Kidney glomerular epithelial cell (primary cell): ENCODE measurements around the gene PIP4K2B.
A peak's percentile ranks its signal among the peaks of the same experiment; 100 is the strongest.
"Not testable (repeated sequence)": the region's sequence is repeated elsewhere in the genome, so short reads cannot be mapped to it uniquely, and the experiment has no call there.

Experiments
- DNase-seq: peaks from one replicate; lab custom pipeline; 2025; lab: John Stamatoyannopoulos, UW

The PIP4K2B gene

DNA sequence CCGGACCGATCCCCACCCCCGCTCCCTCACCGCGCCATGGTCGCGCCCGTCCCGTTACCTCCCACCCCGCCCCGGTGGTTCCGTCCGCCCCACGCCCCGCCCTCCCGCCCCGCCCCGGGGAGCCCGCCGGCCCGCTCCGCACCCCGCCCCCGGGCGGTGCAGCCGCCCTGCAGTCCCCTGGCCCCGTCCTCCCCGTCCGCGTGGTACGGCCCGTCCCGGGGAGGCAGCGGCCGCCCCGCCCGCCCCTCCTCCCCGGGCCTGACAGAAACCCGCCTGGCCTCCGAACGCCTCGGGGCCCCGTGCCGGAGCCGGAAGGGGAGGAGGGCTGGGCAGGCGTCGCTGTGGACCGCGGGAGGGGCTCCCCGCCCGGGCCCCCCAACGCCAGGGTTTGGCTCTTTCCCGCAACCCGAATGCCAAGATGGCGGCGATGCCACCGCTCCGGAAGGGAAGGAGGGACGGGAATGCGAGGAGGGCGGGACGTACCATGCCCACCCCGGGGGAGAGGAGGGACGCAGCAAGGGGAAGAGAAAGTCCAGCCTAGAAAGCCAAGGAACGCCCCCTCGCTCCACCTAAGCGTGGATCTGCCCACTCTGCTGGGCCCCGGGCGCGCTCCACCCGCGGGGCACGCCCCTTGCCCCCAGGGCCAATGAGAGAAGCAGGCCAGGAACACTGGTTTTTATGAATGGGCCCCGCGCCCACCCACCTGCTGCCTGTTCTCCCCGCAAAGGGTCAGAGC is at the start of gene PIP4K2B:
PIP4K2B (minus strand) TSS at position 56 of the 736 bp plus-strand sequence. CDS start 132 bp downstream, outside the sequence.
- DNase-seq, result peak; percentile 93

DNA sequence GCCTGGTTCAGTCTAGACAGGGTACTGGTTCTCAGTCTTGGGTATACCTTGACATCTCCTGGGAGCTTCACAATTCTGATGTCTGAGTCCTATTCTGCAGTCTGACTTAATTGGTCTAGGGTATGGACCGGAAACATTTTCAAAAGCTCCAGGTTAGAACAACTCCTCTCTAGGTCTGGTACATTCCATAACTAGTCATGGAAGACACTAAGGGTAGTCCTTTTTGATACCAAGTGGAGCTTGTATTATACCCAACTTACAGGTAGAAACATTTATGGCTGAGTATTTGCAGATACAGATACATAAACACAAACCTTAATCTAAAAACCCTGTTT is 49.2 kb upstream of the PIP4K2B start:
- DNase-seq, result no peak

DNA sequence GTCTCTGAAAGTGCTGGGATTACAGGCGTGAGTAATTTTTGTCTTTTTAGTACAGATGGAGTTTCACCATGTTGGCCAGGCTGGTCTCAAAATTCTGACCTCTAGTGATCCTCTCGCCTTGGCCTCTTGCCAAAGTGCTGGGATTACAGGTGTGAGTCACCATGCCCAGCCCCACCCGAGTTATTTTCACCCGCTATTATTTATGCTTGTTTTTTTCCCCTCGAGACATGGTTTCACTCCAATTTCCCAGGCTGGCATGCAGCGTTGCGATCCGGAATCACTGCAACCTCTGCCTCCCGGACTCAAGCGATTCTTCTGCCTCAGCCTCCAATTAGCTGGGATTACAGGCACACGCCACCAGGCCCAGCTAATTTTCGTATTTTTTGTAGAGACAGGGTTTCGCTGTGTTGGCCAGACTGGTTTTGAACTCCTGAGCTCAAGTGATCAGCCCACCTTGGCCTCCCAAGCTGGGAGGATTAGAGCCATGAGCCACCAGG is 45.0 kb upstream of the PIP4K2B start:
- no peak for DNase-seq

DNA sequence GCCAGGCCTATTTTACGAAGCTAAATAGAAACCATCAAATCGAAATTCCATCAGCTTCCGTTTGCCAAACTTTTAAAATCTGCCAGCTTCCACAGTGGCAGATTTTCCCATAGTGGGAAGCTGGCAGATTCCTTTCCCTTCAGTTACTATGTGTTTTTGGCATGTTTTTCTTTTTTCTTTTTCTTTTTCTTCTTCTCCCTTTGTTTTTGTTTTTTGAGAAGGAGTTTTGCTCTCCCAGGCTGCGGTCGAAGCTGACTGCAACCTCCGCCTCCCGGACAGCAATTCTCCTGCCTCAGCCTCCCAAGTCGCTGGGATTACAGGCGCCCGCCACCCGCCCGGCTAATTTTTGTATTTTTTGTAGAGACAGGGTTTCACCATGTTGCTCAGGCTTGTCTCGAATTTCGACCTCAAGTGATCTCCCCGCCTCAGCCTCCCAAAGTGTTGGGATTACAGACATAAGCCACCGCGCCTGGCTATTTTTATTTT is 26.4 kb upstream of the PIP4K2B start:
- no peak for DNase-seq

DNA sequence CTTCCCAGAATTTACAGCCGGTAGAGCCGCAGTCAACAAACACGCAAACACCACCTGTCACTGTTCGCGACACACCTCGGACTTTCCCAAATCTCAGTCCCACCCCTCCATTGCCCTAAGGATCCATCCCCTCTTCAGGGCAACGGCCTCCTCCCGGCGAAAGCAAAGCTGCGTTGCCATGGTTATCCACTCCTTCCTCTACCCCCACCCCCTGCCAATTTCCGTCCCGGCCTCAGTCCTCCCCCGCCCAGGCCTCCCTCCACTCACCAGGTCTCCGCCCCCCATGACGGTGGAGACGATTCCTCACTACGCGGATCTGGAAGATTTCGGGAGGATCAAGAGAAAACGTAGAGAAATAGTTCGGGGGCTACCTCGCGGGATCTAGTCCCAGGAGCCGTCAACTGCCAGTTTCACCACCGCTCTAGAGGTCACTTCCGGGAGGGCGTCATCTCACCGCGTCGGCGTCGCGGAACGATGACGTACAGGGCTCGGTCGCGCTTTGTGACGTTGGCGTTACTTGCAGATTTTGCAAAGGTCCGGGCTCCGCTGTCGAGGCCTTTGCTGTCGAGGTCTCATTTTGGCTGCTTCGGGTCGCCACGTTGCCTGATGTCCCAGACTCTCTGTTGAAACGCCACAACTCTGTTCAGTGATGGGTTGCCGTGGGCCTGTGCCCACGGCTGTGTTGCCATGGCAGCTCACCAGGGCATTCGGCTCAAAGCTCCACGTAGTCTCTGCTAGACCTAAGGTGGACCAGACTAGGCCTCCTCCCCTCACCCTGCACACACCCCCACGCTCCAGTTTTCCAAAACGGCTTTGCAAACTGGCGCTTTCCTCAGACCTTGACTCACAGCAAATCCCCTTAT is 25.8 kb upstream of the PIP4K2B start, which contains the start of gene CWC25:
CWC25 (minus strand) TSS at position 423 of the 863 bp plus-strand sequence; CDS start at position 285, 138 bp downstream.
- peak; percentile 88 for DNase-seq

DNA sequence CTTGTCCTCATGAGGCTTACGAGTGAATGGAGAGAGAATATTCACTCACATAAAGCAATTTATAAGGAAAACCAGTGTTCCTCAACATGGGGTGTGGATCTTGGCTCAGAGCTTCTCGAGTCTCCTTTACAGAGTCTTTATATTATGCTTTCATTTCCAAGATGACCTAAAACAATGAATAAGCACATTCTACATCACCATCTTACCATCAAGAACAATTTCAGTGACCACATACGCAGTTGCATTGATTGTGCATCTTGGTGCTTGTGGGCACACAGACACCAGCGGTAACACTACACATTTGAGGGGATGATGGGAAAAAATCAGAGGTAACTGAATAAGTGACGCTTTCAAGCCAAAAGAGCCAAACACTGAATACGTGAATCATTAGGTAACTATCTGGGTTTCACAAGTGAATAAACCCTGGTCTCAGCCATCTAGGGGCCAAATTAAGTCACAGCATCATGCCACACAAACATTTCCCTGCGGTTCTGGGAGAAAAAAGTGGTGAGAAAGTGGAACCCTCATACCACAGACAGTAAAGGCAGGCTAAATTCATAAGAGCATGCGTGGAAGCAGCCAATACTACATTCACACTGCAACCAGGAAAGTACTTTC is 16.3 kb upstream of the PIP4K2B start:
- peak; percentile 60 for DNase-seq

DNA sequence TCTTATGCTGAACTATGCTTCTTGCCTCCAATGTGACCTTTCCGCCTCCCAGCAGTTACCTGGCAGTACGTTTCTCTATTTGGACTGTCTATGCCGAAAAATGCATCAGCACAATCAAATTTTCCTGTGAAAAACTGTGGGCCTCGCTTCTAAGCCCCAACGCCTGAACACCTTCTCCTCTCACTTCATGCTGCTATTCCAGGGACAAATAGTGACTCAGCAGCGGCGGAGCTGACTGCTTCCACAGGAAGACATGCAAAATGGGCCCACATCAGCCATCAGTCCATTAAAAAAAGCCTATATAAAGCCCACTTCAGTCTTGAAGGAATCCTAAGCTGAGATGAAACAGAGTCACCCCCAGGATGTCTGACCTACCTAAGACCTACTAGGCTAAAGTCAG is 10.5 kb upstream of the PIP4K2B start:
- DNase-seq, result no peak

DNA sequence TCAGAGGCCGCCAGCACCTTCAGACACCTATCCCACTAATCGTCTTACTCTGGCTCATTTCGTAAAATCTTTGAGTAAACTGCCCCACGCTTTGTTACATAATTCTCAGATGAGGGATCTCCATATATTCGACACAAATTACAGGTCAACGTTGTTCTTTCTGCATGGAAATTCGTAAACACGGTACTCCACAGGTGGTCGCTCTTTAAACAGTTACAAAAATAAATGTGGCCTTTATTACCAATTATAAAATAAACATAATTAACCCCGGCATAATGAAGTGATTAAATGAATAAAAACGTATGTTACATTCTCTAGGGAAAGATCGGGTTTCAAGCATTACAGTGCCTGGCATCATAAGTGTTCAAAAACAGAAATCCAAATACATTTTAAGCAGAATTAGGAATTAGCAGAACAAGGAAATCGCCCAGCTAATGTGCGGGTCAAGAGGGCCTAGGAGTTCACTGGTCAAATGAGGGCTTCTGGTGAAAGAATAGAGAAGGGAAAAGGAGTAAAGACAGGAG is 943 bp upstream of the PIP4K2B start:
- DNase-seq, result no peak

DNA sequence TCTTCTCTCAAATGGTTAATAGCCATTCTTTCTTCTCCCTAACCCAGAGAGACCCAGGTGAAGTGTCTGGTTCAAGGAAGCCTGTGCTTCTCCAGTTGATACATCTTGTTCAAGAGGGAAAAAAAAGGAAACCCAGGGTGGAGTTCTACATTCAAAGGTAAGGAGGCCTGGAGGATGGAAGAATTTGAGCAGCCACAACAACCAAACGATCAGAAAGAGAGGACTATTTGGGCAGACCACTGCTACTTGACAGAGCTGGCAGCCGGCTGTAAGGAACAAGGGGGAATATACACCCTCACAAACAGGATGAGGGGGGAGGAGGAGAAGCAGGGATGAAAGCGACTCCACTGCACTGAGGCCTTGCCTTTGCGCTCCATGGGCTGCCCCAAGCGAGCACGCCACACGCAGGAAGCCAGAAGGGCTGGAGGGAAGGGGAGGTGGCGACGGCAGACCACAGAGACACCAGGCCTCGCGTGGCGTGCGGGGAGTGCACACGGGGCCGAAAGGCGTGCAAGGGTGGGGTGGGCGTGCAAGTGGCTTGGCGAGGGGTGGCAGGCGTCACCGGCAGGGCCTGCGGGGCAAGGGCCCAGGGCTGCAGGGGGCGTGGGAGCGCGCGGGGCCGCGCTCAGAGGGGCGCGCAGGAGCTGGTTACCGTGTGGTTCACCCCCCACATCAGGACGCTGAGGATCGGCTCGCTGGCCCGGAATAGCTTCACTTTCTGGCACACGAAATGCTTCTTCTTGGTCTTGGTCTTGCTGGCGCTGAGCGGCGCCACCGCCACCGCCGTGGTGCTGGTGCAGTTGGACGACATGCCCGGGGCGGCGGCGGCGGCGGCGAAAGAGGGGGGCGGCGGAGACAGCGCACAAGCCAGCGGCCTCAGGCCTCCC is 499 bp downstream of the PIP4K2B start:
- DNase-seq, result peak; percentile 48

DNA sequence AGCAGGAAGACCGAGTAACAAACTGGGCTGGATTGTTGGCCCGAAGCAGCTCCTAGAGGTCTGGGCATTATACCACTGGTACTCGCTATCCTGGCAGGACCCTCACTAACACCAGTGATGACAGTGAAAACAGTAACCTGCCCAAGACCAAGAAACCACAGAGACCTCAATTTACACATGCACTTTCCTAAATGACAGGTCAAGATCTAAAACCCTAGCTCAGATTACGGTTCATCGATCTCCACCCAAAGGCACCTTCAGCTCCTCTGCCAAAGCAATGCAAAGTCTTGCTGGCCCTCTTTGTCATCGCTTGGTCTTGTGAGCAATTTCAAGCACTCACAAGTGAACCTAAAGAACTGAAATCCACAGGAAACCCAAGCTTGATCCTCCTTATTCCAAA is 1.5 kb downstream of the PIP4K2B start:
- no peak for DNase-seq

DNA sequence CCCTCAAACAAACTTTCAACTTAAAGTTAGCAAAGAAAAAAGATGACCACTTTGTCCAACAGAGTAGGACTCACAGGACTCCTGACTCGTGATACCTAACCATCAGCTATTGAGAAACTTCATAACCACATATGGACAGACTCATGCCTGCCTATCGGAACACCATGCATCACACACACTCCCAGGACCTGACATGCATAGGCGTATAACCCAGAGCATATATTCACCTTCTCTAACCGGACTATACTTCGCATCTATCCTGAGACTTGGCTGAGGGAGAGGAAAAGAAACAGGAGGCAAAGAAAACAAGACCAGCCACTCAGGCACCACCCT is 2.2 kb downstream of the PIP4K2B start:
- DNase-seq, result no peak

DNA sequence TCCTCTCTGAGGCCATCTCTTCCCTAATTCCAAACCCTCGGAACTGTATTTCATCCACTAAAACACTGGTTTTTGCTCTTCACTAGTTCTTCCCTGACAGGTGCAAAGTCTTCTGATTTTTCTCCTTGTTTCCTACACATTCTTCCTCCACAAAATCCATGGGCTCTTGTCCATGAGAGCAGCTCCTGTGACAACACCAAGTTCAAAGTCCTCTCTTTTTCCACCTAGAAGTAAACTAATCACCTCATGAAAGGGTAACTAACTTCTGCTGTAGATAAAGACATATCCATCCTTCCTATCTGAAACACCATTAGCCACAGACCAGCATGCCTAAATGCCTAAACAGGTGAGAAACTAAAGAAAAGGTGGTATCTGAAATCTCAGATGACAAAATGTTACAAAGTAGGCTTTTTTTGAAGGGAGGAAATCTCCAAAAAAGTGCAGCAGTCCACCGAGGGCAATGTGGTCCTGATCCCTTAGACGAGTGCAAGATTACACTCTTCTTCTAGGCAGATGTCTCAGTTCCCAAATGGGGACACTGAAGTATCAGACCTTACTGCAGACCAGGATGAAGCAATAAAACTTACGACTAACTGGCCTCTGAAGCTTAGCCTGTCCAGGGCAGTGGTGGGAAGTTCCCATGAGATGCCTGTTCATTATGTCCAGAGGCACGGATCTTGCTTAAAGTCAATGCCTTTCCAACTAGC is 2.8 kb downstream of the PIP4K2B start:
- DNase-seq, result no peak

DNA sequence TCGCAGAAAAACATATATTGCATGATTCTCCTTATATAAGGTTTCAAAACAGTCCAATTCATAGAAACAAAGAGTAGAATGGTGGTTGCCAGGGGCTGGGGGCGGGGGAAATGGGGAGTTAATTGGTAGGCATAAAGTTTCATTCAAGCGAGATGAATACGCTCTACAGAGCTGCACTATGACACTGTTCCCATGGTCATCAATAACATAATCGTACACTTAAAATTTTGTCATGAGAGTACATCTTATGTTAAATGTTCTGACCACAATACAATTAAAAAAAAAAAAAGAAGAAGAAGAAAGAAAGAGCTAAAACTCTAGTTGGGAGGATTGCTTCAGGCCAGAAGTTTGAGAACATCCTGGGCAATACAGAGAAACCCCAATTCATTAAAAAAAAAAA is 5.1 kb downstream of the PIP4K2B start:
- DNase-seq, result no peak

DNA sequence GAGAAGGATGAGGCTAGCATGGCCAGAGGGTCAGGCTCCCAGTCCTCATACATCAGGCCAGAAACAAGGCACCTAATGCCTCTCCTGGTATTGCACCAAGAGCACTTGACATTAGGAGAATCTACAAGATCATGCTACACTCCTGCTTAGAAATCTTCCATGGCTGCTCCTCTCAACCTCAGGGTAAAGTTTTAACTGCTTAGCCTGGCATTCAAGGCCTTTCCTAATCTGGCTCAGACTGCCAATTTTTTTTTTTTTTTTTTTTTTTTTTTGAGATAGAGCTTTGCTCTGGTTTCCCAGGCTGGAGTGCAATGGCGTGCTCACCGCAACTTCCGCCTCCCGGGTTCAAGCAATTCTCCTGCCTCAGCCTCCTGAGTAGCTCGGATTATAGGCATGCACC is 8.2 kb downstream of the PIP4K2B start:
- DNase-seq, result no peak

DNA sequence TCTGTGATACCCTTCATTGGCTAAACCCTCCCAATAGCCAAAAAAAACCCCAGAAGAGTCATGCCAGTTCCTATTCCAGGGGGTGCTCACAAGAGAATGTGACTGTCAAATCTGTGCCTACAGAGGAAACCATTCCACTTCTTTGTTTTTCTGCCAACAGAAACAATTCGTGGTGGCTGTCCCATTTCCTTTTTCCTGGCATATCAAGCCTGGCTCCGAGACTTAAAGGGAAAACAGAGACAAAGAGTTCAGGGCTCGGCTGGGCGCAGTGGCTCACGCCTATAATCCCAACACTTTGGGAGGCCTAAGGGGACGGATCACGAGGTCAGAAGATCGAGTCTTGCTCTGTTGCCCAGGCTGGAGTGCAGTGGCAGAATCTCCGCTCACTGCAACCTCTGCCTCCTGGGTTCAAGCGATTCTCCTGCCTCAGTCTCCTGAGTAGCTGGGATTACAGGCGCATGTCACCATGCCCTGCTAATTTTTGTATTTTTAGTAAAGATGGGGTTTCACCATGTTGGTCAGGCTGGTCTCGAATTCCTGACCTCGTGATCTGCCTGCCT is 9.1 kb downstream of the PIP4K2B start:
- not testable (repeated sequence) for DNase-seq

DNA sequence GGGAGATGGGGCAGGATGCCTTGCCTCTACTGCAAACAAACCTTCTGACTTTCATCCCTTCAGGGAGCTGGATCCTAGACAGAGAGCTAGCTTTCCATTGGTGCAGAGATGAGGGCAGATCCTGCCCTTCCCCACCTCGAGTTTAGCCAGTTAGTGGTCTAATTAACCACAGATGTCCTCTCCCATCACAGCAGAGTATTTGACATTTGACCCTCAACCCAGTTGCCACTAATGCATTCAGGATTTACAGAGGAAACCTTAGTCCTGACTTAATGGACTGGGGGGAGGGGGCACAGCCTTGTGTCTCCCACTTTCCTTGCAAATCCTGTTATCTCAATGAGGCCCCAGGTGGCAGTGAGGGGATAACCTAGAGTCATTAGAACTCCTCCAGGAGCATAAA is 10.2 kb downstream of the PIP4K2B start:
- no peak for DNase-seq

DNA sequence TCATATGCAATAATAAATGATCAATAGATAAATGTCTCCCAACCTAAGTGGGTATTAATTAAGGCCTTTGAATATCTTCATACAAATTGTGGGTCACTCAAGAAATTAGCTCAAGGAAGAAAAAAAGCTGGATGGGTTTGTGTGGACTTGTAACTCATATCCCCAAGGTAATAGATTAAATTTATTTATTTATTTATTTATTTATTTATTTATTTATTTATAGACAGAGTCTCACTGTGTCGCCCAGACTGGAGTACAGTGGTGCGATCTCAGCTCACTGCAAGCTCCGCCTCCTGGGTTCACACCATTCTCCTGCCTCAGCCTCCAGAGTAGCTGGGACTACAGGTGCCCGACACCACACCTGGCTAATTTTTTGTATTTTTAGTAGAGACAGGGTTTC is 11.4 kb downstream of the PIP4K2B start:
- DNase-seq, result not testable (repeated sequence)

DNA sequence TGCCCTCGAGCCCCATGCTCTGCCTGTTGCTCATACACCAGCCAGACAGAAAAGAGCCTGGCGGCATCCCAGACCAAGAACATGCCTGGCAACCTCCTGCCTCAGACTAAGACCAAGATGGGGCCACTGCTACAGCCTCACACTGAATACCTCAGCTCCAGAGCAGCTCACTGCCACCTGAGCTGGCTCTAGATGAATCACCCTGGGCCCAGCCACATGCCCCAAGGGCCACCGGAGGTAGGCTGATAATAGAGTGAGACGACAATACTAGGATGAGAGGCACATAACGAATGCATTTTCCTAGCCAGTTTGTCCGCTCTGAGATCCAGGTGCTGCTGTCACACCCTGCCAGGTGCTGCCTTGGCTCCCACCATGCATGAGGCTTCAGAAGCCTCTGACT is 13.0 kb downstream of the PIP4K2B start:
- no peak for DNase-seq

DNA sequence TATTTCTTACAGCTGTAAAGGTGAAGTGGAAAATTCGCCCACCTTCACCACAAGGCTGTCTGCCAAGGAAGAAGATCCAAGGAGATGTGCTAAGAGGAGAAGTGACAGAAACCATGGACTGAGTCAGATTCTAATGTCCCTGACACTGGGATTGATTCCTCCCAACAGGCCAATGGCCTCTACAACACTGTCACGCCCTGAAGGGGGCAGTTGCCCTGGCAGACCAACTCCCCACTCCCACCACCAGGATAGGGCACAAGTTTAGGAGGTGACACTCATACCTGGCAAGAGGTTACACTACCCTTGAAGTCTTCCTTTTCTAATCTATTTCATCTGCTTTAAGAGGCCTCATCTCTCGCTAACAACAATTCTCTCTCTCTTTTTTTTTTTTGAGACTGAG is 16.1 kb downstream of the PIP4K2B start:
- DNase-seq, result no peak
